B cell (primary cell): ENCODE measurements around the gene TBC1D22A.

Source experiments
- CTCF ChIP-seq: fragments of 200-600 bp; IDR thresholded peaks from one replicate; pipeline ENCODE4 v1.8.0; 2022; ENCODE audit warnings: antibody characterized with exemption, mild to moderate bottlenecking
- EZH2 ChIP-seq: IDR thresholded peaks from 2 replicates; pipeline ENCODE4 v1.6.1; 2012; ENCODE audit warnings: borderline replicate concordance, low read depth, mild to moderate bottlenecking, moderate library complexity, low read length; ENCODE audit not compliant: insufficient read depth, poor library complexity, severe bottlenecking

GRCh38 chr22:46792061-46792796, 29.8 kb downstream of the TBC1D22A start:
- TF ChIP-seq CTCF (no peak), EZH2 (no peak)
